Fibroblast of villous mesenchyme (primary cell): ENCODE measurements around the gene SEMA5A. TPM values are rescaled to one million over a fixed set of nuclear protein-coding genes. Genes with fewer than 3 reads are reported as not detected.

Experiments used
- DNase-seq: peaks from one replicate; pipeline ENCODE4 v3.0.0-alpha.2; 2010; ENCODE audit warnings: low read depth
- H3K4me3 ChIP-seq: 2 replicates; pipeline ENCODE4 v1.5.1; 2011; ENCODE audit warnings: low read depth, mild to moderate bottlenecking, low read length
- total RNA-seq: library from RNA; depleted of rRNA; stranded (reverse); fragments of >200 nt; gene quantifications from 2 replicates; pipeline ENCODE4 v1.2.3, GENCODE V29; 2012
- TF ChIP-seq, protein P1 (sequence below): IDR thresholded peaks from 2 replicates; pipeline ENCODE4 v1.5.1; 2012; ENCODE audit warnings: low read depth, mild to moderate bottlenecking, low read length; ENCODE audit not compliant: insufficient read depth

Gene SEMA5A
- total RNA-seq, 1 donor: 72.5 TPM

DNA sequence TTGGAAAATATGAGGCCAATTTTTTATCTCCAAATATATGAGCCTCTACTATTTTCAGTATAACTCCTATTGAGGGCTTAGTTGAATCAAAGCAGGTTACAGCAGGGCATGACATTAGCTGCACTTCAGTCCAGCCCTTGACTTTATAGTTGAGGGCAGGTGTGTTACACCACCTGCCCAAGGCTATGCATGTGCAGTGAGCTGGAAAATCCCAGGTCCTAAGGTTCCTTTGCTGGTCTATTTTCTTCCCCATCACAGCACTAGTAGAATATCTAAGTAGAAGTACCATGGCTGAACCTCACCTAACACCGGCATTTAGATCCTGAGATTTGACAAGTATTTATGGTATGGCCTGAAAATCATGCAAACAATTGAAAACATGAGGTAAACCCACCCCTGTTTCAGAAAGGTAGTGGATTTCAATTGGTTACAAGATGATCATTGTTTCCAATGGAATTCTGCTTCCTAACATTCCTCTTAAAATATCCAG is 201.1 kb downstream of the SEMA5A start:
- no peak overlapping the region for H3K4me3 ChIP-seq
- TF ChIP-seq, protein P1, sequence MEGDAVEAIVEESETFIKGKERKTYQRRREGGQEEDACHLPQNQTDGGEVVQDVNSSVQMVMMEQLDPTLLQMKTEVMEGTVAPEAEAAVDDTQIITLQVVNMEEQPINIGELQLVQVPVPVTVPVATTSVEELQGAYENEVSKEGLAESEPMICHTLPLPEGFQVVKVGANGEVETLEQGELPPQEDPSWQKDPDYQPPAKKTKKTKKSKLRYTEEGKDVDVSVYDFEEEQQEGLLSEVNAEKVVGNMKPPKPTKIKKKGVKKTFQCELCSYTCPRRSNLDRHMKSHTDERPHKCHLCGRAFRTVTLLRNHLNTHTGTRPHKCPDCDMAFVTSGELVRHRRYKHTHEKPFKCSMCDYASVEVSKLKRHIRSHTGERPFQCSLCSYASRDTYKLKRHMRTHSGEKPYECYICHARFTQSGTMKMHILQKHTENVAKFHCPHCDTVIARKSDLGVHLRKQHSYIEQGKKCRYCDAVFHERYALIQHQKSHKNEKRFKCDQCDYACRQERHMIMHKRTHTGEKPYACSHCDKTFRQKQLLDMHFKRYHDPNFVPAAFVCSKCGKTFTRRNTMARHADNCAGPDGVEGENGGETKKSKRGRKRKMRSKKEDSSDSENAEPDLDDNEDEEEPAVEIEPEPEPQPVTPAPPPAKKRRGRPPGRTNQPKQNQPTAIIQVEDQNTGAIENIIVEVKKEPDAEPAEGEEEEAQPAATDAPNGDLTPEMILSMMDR: no peak
- no peak for DNase-seq

DNA sequence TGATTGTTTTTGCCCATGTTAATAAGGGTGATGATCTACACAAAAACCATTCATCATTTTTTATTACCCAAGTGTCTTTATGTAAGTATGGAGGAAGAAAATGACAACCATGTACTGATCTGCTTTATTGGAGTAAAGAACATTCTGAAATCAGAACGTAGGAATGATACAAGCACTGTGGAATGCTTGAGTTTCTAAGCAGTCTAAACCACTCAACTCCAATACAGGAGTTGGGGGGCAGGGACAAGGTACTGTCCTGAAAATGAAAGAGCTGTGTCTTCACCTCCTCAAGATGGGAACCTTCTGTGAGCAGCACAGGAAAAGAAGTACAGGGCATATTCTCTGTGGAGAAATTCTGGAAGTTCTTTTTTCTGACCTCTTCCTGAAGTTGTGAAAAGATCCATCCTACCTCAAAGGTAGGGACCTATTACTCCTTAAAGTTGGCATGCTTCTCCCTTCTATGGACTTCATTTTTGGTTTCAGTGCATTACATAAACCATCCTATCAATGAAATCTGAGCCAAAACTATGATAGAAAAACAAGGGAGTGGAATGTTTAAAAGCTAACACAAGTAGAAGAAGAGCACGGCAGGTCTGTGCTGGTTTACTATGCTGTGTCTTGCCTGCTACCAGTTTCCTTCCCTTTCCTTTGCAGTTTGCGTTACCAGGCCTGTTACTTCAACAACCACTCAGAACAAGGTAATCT is 202.6 kb downstream of the SEMA5A start:
- no peak for DNase-seq
- TF ChIP-seq, protein P1: no peak
- H3K4me3 ChIP-seq: no peak overlapping the region

DNA sequence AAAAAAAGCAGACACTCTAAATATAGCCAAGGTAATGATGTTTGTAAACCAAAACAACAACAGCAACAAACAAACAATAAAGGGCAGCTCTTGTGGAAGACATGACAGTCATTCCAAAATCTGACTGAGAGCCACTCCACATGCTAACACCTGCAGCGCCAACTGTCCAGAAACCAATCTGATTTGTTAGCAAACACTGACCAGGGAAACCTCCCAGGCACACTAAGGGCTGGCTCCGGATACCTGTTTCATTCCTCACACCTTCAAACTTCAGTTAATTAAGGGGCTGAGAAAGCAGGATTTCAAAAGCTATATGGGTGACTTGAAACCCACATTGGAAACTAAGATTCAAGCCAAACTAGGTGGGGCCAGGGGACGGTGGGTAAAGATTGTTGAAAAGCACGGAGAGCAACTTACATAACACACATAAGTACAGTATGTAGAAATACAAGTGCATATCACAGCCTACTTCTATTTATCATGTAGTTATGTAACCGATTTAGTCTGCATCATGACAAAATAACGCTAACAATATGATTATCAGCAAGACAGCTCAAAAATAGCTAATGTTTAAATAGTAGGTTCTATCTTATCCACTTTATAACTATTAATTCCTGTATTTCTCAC is 203.6 kb downstream of the SEMA5A start:
- TF ChIP-seq, protein P1: no peak

DNA sequence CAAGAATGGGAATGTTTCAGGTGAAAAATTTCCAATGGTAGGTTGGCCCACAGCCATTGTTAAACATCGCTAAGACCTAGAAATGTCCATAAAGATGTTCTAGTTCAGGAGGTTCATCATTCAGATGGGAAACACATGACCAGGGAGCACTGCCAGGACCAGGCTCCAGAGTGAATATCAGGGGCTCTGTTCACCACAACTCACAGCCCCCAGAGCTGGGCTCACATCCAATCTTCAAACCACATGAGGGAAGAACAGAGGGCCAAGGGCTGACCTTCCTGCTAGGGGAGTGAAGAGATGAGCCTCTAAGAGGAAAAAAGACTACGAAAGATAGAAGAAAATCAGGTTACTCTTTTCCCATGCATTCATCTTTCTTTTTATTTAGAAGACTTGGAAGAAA is 205.8 kb downstream of the SEMA5A start:
- H3K4me3 ChIP-seq: no peak overlapping the region
- TF ChIP-seq, protein P1: no peak
- DNase-seq: peak; percentile 57

More for the DNA sequence above, 203.6 kb downstream of the SEMA5A start:
- no peak for DNase-seq
- H3K4me3 ChIP-seq: no peak overlapping the region

DNA sequence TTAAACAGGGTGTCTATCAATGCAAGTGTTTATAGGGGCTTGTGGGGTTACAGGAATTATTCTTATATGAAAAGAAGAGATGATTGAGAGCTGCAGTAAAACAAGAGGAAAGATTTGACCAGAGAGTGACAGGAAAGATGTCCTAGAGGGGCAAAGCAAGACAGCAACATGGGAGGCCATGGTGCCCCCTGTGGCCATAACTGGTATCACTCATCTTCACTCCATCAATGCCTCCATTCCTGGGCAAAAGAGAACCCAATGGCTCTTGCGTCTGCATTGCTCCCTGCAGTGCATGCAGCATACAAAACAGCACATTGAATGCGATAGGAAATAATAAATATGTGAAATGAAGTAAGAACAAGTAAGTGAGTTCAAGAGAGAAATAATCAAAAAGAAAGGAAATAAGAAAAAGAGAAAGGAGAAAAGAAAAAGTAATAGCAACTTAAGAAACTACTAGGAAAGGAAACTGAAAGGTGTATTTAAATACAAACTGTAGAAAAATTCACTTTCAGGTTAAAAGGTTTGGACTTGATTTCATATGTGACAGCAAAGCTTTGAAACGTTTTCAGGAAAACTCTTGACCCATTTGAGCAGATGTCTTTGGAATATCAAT is 206.6 kb downstream of the SEMA5A start:
- no peak overlapping the region for H3K4me3 ChIP-seq
- DNase-seq: no peak
- TF ChIP-seq, protein P1: peak; percentile 63

DNA sequence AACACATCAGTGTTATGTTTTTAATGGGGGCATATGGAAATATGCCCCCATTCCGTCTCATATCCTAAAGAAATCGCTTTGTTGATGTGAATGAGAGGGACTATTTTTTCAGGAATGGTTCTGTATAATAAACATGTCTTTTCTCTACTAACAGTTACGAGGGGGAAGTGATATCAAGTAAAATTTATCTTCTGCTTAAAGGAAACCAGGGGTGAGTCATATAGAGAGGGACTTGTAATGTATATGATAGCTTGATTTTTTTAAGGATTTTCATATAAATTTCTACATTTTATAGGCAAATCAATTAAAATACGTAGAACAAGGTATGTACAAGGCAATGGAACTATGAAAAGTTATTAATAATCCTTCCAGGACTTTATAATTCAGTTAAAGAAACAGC is 207.1 kb downstream of the SEMA5A start:
- DNase-seq: peak; percentile 43
- H3K4me3 ChIP-seq: no peak overlapping the region
- TF ChIP-seq, protein P1: no peak
